Nephron progenitor cell (in vitro differentiated cells): ENCODE data around the gene HOXA13.
A peak's percentile ranks its signal among the peaks of the same experiment; 100 is the strongest.

ENCODE experiments used
- DNase-seq: peaks from one replicate; pipeline ENCODE4 v3.0.0; 2021
- H3K27ac Mint-ChIP-seq: 2 replicates; pipeline ENCODE4 v1.8.0; 2021; ENCODE audit warnings: mild to moderate bottlenecking, moderate library complexity, mixed read lengths
- H3K27me3 Mint-ChIP-seq: 2 replicates; pipeline ENCODE4 v1.8.0; 2021; ENCODE audit warnings: mild to moderate bottlenecking, low read depth, mixed read lengths; ENCODE audit not compliant: poor library complexity
- H3K36me3 Mint-ChIP-seq: 2 replicates; pipeline ENCODE4 v1.8.0; 2021; ENCODE audit warnings: low read depth, mixed read lengths
- H3K4me1 Mint-ChIP-seq: 2 replicates; pipeline ENCODE4 v1.8.0; 2021; ENCODE audit warnings: mixed read lengths
- H3K4me3 Mint-ChIP-seq: 2 replicates; pipeline ENCODE4 v1.8.0; 2021; ENCODE audit warnings: mild to moderate bottlenecking, moderate library complexity, mixed read lengths
- H3K9me3 Mint-ChIP-seq: 2 replicates; pipeline ENCODE4 v1.8.0; 2021; ENCODE audit warnings: mild to moderate bottlenecking, moderate library complexity, mixed read lengths
- TF ChIP-seq, protein P1 (sequence below): fragments of 200-600 bp; sonication (generic); IDR thresholded peaks from 2 replicates; pipeline ENCODE4 v1.5.0; 2021; ENCODE audit warnings: antibody characterized with exemption

HOXA13 gene

GRCh38 chr7:27165996-27166530, 33.8 kb downstream of the HOXA13 start:
- Mint-ChIP-seq H3K27me3 (peaks cover 13% of the 10 kb centered on the region), H3K4me3 (peak overlapping the region; percentile 97)

GRCh38 chr7:27165089-27165995, 34.5 kb downstream of the HOXA13 start, which contains the start of gene HOXA9:
Gene HOXA9, minus strand, starts transcription at chr7:27165537. Its CDS starts 80 bp downstream, at chr7:27165457.
- Mint-ChIP-seq H3K4me1 (peaks cover 21% of the 10 kb centered on the region), H3K9me3 (no peaks in the 10 kb centered on the region), H3K4me3 (peak within 1 kb of the TSS; percentile 97), H3K27me3 (peaks cover 12% of the 10 kb centered on the region), H3K27ac (peak within 1 kb of the TSS; percentile 99), H3K36me3 (peaks cover 64% of the 10 kb centered on the region)
- TF ChIP-seq, protein P1, sequence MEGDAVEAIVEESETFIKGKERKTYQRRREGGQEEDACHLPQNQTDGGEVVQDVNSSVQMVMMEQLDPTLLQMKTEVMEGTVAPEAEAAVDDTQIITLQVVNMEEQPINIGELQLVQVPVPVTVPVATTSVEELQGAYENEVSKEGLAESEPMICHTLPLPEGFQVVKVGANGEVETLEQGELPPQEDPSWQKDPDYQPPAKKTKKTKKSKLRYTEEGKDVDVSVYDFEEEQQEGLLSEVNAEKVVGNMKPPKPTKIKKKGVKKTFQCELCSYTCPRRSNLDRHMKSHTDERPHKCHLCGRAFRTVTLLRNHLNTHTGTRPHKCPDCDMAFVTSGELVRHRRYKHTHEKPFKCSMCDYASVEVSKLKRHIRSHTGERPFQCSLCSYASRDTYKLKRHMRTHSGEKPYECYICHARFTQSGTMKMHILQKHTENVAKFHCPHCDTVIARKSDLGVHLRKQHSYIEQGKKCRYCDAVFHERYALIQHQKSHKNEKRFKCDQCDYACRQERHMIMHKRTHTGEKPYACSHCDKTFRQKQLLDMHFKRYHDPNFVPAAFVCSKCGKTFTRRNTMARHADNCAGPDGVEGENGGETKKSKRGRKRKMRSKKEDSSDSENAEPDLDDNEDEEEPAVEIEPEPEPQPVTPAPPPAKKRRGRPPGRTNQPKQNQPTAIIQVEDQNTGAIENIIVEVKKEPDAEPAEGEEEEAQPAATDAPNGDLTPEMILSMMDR: no peak
- DNase-seq: peak; percentile 73

More at GRCh38 chr7:27165996-27166530, 33.8 kb downstream of the HOXA13 start:
- Mint-ChIP-seq H3K36me3 (peaks cover 72% of the 10 kb centered on the region), H3K4me1 (peaks cover 28% of the 10 kb centered on the region), H3K9me3 (no peaks in the 10 kb centered on the region), H3K27ac (peak overlapping the region; percentile 99)
- TF ChIP-seq, protein P1: no peak
- peak; percentile 60 for DNase-seq

- Mint-ChIP-seq H3K4me1 (peaks cover 24% of the 10 kb centered on the region), H3K27ac (peak overlapping the region; percentile 99), H3K27me3 (peaks cover 9% of the 10 kb centered on the region), H3K9me3 (no peaks in the 10 kb centered on the region), H3K4me3 (peak overlapping the region; percentile 97), H3K36me3 (peaks cover 60% of the 10 kb centered on the region)
- peak; percentile 62 for DNase-seq
- TF ChIP-seq, protein P1: no peak
Observed at GRCh38 chr7:27164367-27165088, 35.4 kb downstream of the HOXA13 start.

- TF ChIP-seq, protein P1: no peak
- DNase-seq: no peak
- Mint-ChIP-seq H3K27me3 (peaks cover 9% of the 10 kb centered on the region), H3K4me3 (peak overlapping the region; percentile 97), H3K27ac (peak overlapping the region; percentile 99), H3K4me1 (peaks cover 29% of the 10 kb centered on the region), H3K9me3 (no peaks in the 10 kb centered on the region), H3K36me3 (peaks cover 59% of the 10 kb centered on the region)
Observed at GRCh38 chr7:27164045-27164366, 35.9 kb downstream of the HOXA13 start.

- Mint-ChIP-seq H3K9me3 (no peaks in the 10 kb centered on the region), H3K27me3 (peaks cover 5% of the 10 kb centered on the region), H3K4me3 (peak overlapping the region; percentile 97), H3K27ac (peak overlapping the region; percentile 99), H3K4me1 (peaks cover 33% of the 10 kb centered on the region), H3K36me3 (peaks cover 54% of the 10 kb centered on the region)
- peak; percentile 4 for DNase-seq
- TF ChIP-seq, protein P1: no peak
Observed at GRCh38 chr7:27163288-27164044, 36.4 kb downstream of the HOXA13 start.
